Activated CD4-positive, alpha-beta T cell treated with anti-CD3 and anti-CD28 coated beads, Interleukin-2, Interleukin-4, amounts not matched to agents 100 ng/mL and 50 ng/mL, durations not matched to agents 16 hours and 8 hours (primary cell): ENCODE data around the gene GRM8.

ENCODE experiments used
- DNase-seq: peaks from one replicate; pipeline ENCODE4 v3.0.0-alpha.2; 2020; ENCODE audit warnings: low spot score

GRM8 gene

GRCh38 chr7:127230192-127230925 is 22.4 kb downstream of the GRM8 start:
- DNase-seq = no peak

- no peak for DNase-seq
These were observed 25.9 kb downstream of the GRM8 start for GRCh38 chr7:127226685-127227374.

- no peak for DNase-seq
These were observed 31.0 kb downstream of the GRM8 start for GRCh38 chr7:127221731-127222130.

DNA sequence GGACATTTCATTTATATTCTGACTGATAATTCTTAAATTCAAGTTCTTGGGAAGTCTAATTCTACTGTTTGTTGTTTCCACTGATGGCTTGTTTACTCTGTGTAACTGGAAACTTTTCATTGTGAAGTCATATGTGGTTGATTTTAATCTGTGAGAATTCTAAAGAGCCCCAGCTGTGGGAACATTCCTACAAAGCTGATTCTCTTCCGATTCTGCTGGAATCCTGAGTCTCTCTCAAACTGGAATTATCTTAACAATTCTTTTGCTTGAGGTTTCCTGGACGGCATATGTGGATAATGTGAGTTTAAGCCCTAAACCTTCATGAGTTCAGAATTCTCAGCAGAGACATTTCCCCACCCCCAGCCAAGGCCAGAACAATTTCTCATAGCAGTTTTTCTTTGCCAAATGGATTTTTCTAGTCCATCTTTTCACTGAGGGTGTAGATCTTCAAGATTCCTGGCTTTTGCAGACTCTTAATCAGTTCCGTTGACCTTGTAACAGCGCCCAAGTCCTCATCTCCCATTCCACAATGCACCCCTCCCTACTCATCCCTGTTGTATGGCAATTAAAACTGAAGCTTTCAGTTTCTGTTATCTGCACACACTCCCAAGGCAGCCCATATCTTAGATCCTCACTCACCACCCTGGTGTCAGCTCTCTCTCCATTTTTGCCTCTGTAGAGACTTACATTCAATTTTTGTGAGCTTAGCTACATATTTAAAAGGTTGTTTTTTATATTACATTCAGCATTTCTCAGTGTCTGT is 37.6 kb downstream of the GRM8 start:
- DNase-seq = no peak

GRCh38 chr7:127209886-127210285 is 42.9 kb downstream of the GRM8 start:
- DNase-seq = no peak

DNA sequence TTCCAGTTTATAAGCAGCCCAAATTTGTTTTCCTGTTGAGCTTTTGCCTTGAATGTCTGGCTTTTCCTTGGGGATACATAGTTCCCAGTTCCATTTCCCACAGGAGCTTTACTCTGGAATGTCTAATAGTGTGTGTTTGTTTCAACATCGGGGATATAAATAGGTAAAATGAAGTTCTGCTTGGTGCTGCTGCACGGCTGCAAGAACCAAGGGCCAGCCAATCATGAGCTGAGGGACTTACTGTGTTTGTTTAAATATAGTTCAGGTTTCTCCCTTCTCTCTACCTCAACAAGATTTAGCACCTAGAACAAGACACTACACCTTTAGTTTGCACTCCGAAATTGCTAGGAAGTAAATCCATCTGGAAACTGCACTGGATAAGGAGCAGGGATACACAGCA is 43.9 kb downstream of the GRM8 start:
- DNase-seq = no peak

DNA sequence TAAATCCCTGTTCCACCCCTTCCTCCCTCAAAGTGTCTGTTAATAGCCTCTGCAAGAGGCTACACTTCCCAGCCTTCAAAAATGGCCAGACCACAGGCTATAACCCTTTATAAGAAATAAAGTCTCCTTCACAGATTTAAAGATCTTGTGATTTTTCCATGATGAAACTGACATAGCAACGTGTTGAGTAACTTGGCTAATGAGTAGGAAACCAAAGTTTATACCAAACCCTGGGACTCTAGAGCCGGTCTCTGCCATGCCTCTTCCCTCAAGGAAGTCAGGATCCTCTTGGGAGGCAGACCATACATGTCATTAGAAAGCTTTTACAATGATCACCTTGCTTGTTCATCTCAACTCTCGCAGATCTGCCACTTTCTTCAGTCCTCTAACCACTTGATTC is 44.4 kb downstream of the GRM8 start:
- DNase-seq = no peak

GRCh38 chr7:127207806-127208205 is 44.9 kb downstream of the GRM8 start:
- no peak for DNase-seq

GRCh38 chr7:127207230-127207629 is 45.5 kb downstream of the GRM8 start:
- DNase-seq = no peak

DNA sequence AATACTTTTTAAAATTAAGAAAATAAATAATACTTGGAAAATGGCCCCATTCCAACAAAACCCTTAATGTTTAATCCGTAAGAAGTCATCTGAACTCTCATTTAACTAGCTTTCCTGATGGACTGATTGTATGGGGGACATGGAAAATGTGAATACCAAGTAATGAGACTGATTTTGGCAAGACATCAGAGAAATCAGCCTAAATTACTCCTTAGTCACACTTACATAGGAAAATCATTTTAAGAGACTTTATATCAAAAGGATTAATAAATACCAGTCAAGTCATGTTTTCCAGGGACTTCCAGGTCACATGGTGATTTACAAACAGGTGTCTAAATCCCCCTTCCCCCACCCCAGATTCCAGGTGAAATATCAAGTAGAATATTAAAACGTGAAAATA is 58.2 kb downstream of the GRM8 start:
- no peak for DNase-seq

DNA sequence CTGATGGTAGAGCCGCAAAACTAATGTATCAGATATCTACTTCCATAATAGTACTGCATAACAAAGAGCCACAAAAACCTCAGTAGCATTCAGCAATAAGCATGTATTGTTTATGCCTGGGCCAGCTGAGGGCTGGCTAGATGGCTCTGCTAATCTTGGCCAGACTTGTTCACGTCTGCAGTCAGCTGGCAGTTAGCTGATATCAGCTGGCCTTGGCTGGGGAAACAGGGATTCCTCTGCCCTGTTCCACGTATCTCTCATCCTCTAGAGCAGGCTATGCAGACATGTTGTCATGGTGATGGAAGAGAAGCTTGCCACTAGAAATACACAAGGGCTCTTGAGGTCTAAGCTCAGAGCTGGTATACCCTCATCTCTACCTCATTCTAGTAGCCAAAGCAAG is 62.9 kb downstream of the GRM8 start:
- no peak for DNase-seq

- DNase-seq = no peak
These were observed 63.7 kb downstream of the GRM8 start for GRCh38 chr7:127189074-127189473.

- DNase-seq = no peak
These were observed 65.0 kb downstream of the GRM8 start for GRCh38 chr7:127187740-127188139.

- no peak for DNase-seq
These were observed 66.1 kb downstream of the GRM8 start for GRCh38 chr7:127186686-127187085.

- no peak for DNase-seq
These were observed 75.6 kb downstream of the GRM8 start for GRCh38 chr7:127177156-127177555.

- DNase-seq = no peak
These were observed 90.4 kb downstream of the GRM8 start for GRCh38 chr7:127162366-127162765.

- DNase-seq = peak; percentile 8
These were observed 94.1 kb downstream of the GRM8 start for GRCh38 chr7:127158659-127159058.

DNA sequence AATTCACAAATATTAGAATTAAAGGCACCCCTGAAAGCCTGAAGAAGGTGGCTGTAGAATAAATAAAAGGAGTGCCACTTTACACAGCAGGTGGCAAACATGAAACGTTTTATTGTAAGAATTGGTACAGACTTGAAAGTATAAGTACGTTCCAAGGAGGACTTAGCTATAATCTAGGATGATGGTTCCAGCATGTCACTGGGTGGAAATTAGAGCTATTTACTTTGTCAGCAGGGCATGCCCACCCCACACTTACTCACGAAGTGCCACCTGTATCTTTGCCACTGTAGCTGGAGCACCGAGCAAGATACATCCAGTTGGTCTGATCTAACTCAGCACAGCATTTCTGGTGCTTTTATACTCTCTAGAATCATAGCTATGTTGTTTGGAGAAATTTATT is 97.8 kb downstream of the GRM8 start:
- no peak for DNase-seq

DNA sequence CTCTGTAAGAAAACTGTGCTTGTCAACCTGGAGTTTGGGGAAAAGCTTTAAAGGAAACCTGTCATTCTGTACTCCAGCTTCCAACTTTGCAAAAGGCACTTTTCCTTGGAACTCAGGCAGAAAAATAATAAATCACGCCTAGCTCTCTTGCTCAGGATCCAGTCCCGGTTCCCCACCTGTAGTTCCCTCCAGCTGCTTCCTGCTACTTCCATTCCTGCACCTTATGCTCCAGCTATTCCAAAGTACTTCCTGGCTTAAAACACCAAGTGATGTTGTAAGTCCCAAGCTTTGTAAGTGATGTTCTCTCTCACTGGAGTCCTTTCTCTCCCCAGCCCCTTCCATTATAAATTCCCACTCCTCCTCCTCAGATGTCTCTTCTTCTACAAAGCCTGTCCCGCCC is 98.6 kb downstream of the GRM8 start:
- DNase-seq = no peak

- no peak for DNase-seq
These were observed 99.4 kb downstream of the GRM8 start for GRCh38 chr7:127153315-127153714.

- DNase-seq = no peak
These were observed 100.3 kb downstream of the GRM8 start for GRCh38 chr7:127152423-127152822.

GRCh38 chr7:127151379-127151778 is 101.4 kb downstream of the GRM8 start:
- DNase-seq = no peak

- DNase-seq = no peak
These were observed 102.2 kb downstream of the GRM8 start for GRCh38 chr7:127150543-127150942.
